Embryonic facial prominence (tissue), 1 donor: ENCODE results near the gene CDV3.

Experiments used
- DNase-seq: peaks from one replicate; pipeline ENCODE4 v3.0.0-alpha.2; 2016; ENCODE audit errors: extremely low spot score

Gene CDV3

GRCh38 chr3:133606342-133606741 lies 32.9 kb downstream of the CDV3 start:
- no peak for DNase-seq

DNA sequence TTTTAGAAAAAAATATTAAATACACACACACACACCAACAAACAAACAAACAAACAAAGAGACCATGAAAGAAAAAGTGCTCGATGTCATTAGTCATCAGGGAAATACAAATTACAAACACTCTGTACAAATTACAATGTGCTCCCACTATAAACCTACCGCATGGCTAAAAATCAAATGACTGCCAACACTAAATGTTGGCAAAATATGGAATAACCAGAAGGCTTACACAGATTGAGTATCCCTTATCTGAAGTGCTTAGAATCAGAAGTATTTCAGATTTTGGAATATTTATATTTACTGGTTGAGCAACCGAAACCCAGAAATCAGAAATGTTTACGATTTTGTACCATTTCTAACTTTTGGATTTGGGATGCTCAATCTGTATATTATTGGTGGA lies 33.4 kb downstream of the CDV3 start:
- no peak for DNase-seq

GRCh38 chr3:133607816-133608215 lies 34.3 kb downstream of the CDV3 start:
- no peak for DNase-seq

- DNase-seq, result no peak
Observed at GRCh38 chr3:133608388-133608787, 34.9 kb downstream of the CDV3 start.

DNA sequence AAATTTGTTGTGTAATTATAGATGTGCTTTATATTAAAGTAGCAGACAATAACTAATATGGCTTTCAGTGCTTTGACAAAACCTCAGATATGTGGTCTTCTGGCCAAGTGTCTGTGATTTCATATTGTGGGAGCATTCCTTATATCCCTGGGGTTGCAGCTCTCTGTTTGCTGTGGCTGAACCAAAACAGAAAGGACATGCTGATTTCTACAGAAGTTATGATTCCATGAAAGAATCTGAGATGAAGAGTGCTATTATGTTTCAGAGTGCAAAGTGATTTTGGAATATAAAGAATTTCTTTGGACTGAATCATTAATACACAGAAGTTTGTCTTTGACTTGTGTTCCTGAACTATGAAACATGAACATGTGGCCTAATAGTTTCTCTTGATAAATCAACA lies 36.5 kb downstream of the CDV3 start:
- no peak for DNase-seq

GRCh38 chr3:133611534-133611933 lies 38.0 kb downstream of the CDV3 start:
- no peak for DNase-seq

DNA sequence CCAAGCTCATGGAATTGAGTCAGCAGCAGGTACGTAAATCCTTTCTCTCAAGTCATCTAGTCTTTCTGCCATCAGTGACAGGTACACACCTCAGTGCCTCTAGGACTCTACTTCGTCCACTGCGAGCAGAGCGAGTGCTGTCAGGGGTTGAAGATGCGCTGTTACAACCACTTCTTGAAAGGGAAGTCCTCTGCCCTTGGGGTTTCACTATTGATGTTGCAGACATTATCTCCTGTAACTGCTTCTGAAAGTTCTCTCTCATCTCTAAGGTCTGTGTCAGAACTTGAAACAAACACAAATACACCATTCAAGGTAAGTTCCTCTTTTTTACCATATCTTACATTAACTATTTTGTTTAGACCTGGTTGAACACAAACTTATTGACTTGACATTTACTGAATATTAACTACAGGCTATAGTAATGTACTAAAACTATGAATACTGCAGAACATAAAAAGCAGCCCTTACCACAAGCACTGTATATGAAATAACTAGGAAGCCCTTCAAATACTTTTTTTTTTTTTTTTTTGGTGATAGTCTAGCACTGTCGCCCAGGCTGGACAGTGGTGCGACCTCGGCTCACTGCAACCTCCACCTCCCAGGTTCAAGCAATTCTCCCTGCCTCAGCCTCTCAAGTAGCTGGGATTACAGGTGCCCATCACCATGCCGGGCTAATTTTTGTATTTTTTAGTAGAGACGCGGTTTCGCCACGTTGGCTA lies 46.7 kb downstream of the CDV3 start:
- no peak for DNase-seq

DNA sequence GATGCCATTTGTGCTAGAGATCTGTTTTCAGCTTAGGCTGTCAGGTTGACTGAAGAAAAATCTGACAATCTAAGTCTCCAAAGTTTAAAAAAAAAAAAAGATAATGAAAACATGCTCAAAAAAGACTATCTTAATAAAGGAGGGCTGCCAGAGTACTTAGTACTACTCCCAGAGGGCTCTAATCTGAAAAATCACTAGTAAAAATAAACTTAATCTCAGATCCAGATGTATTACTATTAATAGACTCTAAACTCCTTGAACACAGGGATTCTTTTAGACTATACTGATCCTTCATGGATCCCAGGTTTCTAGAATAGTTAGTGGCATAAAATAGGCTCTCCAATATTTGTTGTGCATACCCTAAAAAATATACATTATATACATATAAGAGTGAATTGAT lies 54.3 kb downstream of the CDV3 start:
- no peak for DNase-seq

- DNase-seq, result no peak
Observed at GRCh38 chr3:133629146-133629545, 55.7 kb downstream of the CDV3 start.

DNA sequence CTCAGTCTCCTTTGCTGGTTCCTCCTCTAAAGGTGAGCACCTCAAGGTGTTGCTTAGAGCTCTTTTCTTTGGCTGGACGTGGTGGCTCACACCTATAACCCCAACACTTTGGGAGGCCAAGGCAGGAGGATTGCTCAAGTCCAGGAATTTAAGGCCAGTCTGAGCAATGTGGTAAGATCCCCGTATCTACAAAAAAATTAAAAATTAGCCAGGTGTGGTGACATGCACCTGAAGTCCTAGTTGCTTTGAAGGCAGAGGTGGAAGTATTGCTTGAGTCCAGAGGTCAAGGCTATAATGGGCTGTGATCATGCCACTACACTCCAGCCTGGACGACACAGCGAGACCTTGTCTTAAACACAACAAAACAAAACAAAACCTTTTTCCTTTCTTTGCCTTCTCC lies 60.0 kb downstream of the CDV3 start:
- DNase-seq, result no peak
